Measurements from ENCODE around the gene ORC6. TPM values are rescaled to one million over a fixed set of nuclear protein-coding genes. Genes with fewer than 3 reads are reported as not detected.

Gene ORC6
- total RNA-seq, 1 donor from 2014 or later, result 2.5 TPM

Other genes starting within 250 kb of the ORC6 start
- gene SHCBP1, start 68.3 kb upstream of the ORC6 start, total RNA-seq, result 1.0 TPM
- gene VPS35, start 481 bp upstream of the ORC6 start, total RNA-seq, result 86.9 TPM
- gene MYLK3, start 58.7 kb downstream of the ORC6 start, total RNA-seq, result 261 TPM
- gene C16orf87, start 141.5 kb downstream of the ORC6 start, total RNA-seq, result 13.6 TPM
- 21.9 TPM for gene GPT2, start 194.7 kb downstream of the ORC6 start, total RNA-seq

All from Right ventricle myocardium inferior (tissue), 1 donor.